GM18870 (cell line): ENCODE results near the gene BCOR.

Source experiments
- ATAC-seq: cut with Tn5 transposase; IDR thresholded peaks from one replicate; pipeline ENCODE4 v1.9.1; 2021; ENCODE audit warnings: moderate library complexity; ENCODE audit not compliant: unreplicated experiment

BCOR gene

DNA sequence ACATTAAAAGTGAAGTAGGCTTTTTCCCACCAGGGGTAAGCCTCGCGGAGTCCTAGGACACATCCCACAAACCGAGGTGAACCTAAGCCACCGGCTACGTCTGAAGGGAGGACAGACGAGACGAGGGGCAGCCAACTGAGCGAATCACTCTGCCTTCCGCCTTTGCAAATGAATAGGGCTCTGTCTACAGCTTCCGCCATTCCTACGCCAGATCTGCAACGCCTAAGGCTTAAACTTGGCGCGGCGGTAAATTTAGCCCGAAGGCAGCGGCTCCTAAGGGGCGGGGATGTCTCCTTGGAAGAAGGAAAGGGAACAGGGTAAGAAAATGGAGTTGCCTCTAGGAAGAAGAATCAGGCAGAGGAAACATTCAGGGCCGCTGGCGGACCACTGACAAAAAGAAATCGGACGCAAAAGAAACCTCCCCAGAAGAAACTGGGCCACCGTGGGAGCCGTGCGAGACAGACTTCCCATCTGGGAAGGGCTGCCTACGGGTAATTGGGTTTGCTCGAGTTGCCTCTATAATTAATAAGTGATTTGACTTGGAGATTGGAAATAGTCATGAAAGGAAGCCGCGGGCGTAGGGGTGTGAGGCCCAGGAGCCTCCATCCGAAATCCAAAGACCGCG is 90.5 kb downstream of the BCOR start:
- no peak for ATAC-seq

DNA sequence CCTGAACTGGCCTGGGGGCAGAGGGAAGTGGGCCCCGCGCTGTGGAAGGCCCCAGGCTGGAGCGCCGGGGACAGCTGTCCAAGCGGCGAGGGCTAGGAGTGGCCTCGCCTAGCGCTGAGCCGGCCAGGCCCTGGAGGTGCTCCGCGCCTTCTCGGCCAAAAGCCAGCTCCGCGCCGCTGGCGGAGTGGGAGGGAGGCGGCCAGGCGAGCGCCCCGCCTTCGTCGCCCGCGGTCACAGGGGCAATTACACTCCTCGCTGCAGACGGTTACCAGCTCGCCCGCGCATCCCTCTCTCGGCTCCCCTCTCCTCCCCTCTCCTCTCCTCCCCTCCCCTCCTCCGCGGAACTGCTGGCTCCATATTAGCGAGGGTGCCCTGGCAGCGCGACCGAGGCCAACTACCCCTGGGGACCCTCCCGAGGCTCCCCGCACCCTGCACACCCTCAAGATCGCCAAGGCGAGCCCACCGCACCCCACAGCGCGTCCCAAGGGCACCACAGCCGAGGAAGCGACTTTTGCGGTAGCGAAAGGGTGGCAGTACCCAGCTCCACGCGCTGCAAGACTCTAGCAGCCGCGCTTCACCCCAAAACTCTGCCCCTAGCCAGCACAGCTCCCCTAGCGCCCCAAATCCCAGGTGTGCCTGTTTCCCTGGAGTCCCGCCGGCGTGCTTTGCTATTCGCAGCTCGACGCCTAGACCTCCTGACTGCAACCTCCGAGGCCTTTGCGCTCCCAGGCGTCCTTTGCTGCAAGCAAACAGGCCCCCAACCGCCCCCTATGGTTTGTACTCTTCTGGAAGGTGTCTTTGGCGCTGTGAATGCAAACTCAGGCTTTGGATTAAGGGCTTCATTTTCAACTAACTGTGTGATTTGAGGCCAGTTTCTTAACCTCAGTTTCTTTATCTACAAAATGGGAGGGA is 91.4 kb downstream of the BCOR start:
- no peak for ATAC-seq

DNA sequence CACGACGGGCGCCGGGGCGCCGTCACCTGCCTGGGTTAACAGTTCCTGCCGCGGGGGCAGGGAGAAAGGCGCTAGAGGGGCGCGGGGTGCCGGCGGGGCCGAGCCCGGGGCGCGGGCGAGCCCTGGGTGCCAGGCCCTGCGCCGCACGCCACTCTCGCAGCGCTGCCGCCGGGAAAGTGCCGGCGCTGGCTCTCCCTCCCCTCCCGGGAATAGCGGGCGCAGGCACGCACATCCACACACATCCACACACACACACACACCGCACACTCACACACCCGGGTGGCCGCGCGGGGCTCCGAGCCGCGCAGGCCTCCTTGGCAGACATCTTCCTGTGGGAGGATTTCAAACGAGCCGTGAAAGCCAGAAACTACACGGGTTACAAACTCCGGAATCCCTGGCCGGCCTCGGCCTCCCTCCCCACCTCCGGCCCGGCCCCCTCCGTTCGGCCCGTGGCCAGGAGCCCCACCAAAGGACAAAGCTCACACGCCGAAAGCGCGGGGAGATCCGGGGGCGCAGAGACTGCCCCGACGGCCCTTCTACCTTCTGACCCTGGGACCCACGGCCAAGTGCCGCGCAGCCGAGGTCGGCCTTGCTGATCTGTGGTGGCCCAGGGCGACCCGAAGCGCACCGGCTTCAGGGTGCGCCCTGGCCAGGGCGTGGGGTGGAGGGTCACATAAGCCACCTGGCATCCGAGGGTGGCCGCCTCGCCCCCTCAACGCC is 92.3 kb downstream of the BCOR start:
- ATAC-seq = no peak

DNA sequence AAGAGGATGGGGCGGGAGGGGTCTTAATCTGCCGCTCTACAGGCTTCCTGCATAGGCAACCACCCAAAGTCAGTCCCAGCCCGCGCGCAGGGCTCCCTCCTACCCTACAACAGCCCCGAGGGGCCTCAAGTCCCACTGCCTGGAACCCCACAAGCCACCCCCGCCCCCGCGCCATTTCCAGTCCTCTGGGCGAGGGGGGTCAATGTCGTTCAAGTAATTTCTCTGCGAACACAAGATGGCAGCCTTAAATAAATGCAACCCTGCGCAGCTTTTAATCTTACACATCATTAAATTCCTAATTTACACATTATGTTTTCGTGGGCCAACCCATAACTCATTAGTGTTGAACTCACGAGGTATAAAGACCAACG is 92.9 kb downstream of the BCOR start:
- ATAC-seq = no peak

DNA sequence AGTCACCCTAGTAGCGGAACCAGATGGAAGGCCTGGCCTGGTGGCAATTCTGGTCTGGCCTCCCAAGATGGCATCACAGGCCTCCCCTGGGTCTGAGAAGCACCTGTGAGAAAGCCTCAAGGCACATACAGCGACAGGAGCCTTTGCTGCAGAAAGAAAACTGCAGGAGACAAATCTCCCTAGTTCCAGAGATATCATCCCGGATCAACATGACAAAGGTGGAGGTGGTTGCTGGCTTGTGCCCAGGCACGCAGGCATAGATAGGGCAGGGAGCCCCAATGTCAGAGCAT is 93.6 kb downstream of the BCOR start:
- no peak for ATAC-seq

DNA sequence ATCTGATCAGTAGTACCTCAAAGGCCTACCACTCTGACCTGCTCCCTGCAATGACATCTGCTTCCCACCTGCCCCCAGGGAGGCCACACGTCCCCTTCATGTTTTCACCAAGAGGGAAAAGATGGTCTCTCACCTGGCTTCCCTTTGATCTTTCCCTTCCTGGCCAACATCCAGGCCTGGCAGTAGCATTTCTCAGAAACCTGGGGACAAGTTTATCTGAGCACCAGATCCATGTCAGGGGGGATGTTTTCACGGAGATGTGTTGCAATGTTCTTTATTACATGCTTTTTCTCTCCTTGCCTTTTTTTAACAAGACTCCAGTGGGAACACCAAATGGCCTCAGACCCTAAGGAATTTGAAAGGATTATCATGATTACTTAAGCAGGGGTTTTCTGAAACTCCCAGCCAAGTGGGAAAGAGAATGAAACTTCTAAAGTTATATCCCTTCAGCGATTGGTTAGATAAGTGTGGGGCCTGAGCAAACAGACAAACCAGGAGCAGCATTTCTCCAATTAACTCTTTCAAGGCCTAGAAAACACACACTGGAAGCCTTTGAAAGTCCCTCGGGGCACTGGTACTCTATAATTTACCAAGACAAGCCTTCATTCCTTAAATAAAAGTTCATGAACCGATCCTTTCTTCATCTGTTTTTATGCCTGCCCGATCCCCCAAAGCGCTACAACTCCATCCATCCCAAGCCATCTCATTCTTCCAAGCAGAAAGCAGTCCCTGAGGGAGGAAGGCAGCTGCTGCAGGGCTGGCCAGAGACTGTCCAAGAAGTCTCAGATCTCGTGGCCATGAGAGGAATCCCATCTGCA is 94.1 kb downstream of the BCOR start:
- no peak for ATAC-seq

DNA sequence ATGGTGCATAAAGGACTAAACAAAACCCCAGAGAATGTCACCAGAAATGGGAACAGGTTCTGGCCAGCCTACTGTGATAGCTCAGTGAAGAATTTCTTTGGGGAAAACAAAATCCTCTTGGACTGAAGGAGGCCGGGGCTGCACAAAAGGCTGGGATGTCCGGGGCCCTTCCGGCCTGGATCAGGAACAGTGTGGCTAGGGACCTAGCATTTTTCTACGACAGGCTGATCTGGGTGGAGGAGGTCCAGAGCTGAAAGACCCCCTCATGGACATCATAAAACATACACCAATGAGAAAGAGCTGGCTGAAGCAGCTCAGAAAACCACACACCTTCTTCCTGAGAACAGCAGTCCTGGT is 94.7 kb downstream of the BCOR start:
- no peak for ATAC-seq
